ENCODE results near the gene VPS13D.

Gene VPS13D

GRCh38 chr1:12181568-12181967 lies 48.3 kb upstream of the VPS13D start:
- no peaks in the 10 kb centered on the region for H3K79me2 ChIP-seq (ENCODE audit: insufficient read depth, low read length)
- H3K4me3 ChIP-seq (ENCODE audit: low read depth in 1 of 2, low read length in 2 of 2): no peak overlapping the region
- TF ChIP-seq EZH2 (IDR thresholded peaks at IDR 0.05; ENCODE audit: borderline replicate concordance, low read depth, low read length, severe bottlenecking) (no peak), CTCF (IDR thresholded peaks at IDR 0.05; ENCODE audit: borderline replicate concordance, extremely low read depth, low read length, poor library complexity, severe bottlenecking) (no peak)
- peaks cover 25% of the 10 kb centered on the region for H3K4me1 ChIP-seq (ENCODE audit: insufficient read depth, low read length)
- H3K9me3 ChIP-seq (ENCODE audit: insufficient read depth, low read length, severe bottlenecking): no peaks in the 10 kb centered on the region
- H3K9ac ChIP-seq (ENCODE audit: low read depth, low read length): no peak overlapping the region
- DNase-seq (no peak), ATAC-seq (ENCODE audit: insufficient read depth, low read depth) (no peak)
- no peak overlapping the region for H3K27ac ChIP-seq (ENCODE audit: low read length)
- no peaks in the 10 kb centered on the region for H3K36me3 ChIP-seq (ENCODE audit: insufficient read depth, low read length)
- no peak overlapping the region for H3K4me2 ChIP-seq (ENCODE audit: insufficient read depth, low read length)
- H4K20me1 ChIP-seq (ENCODE audit: insufficient read depth, low read length): peaks cover 13% of the 10 kb centered on the region
- H3K27me3 ChIP-seq (ENCODE audit: insufficient read depth, low read length, poor library complexity): peaks cover 14% of the 10 kb centered on the region
- no peak overlapping the region for H2AFZ ChIP-seq (ENCODE audit: low read depth, low read length)

GRCh38 chr1:12182410-12182984 lies 47.3 kb upstream of the VPS13D start:
- TF ChIP-seq CTCF (IDR thresholded peaks at IDR 0.05; ENCODE audit: borderline replicate concordance, extremely low read depth, low read length, poor library complexity, severe bottlenecking): no peak
- TF ChIP-seq EZH2 (IDR thresholded peaks at IDR 0.05; ENCODE audit: borderline replicate concordance, low read depth, low read length, severe bottlenecking): no peak
- no peak for ATAC-seq (ENCODE audit: insufficient read depth, low read depth)

GRCh38 chr1:12183095-12183794 lies 46.6 kb upstream of the VPS13D start:
- Histone ChIP-seq H3K79me2 (ENCODE audit: insufficient read depth, low read length) (no peaks in the 10 kb centered on the region), H3K9me3 (ENCODE audit: insufficient read depth, low read length, severe bottlenecking) (no peaks in the 10 kb centered on the region), H3K4me1 (ENCODE audit: insufficient read depth, low read length) (peaks cover 15% of the 10 kb centered on the region), H3K36me3 (ENCODE audit: insufficient read depth, low read length) (no peaks in the 10 kb centered on the region), H3K27me3 (ENCODE audit: insufficient read depth, low read length, poor library complexity) (peaks cover 11% of the 10 kb centered on the region), H3K4me2 (ENCODE audit: insufficient read depth, low read length) (no peak overlapping the region), H4K20me1 (ENCODE audit: insufficient read depth, low read length) (peaks cover 13% of the 10 kb centered on the region), H3K4me3 (ENCODE audit: low read depth in 1 of 2, low read length in 2 of 2) (no peak overlapping the region), H3K27ac (ENCODE audit: low read length) (no peak overlapping the region), H3K9ac (ENCODE audit: low read depth, low read length) (no peak overlapping the region), H2AFZ (ENCODE audit: low read depth, low read length) (no peak overlapping the region)
- ATAC-seq (ENCODE audit: insufficient read depth, low read depth) (no peak), DNase-seq (no peak)
- TF ChIP-seq EZH2 (IDR thresholded peaks at IDR 0.05; ENCODE audit: borderline replicate concordance, low read depth, low read length, severe bottlenecking) (no peak), CTCF (IDR thresholded peaks at IDR 0.05; ENCODE audit: borderline replicate concordance, extremely low read depth, low read length, poor library complexity, severe bottlenecking) (no peak)

More at GRCh38 chr1:12182410-12182984, 47.3 kb upstream of the VPS13D start:
- Histone ChIP-seq H3K79me2 (ENCODE audit: insufficient read depth, low read length) (no peaks in the 10 kb centered on the region), H3K27me3 (ENCODE audit: insufficient read depth, low read length, poor library complexity) (peaks cover 14% of the 10 kb centered on the region), H2AFZ (ENCODE audit: low read depth, low read length) (no peak overlapping the region), H4K20me1 (ENCODE audit: insufficient read depth, low read length) (peaks cover 13% of the 10 kb centered on the region), H3K4me3 (ENCODE audit: low read depth in 1 of 2, low read length in 2 of 2) (no peak overlapping the region), H3K9me3 (ENCODE audit: insufficient read depth, low read length, severe bottlenecking) (no peaks in the 10 kb centered on the region), H3K27ac (ENCODE audit: low read length) (no peak overlapping the region), H3K4me2 (ENCODE audit: insufficient read depth, low read length) (no peak overlapping the region), H3K9ac (ENCODE audit: low read depth, low read length) (no peak overlapping the region), H3K36me3 (ENCODE audit: insufficient read depth, low read length) (no peaks in the 10 kb centered on the region), H3K4me1 (ENCODE audit: insufficient read depth, low read length) (peaks cover 23% of the 10 kb centered on the region)
- no peak for DNase-seq
